IMR-90 (cell line): ENCODE data around the gene RAD51B.

Source experiments
- BHLHE40 ChIP-seq: fragments of 150-350 bp; IDR thresholded peaks from 2 replicates; pipeline ENCODE4 v1.6.1; 2016; ENCODE audit warnings: mild to moderate bottlenecking, low read depth, low read length
- CTCF ChIP-seq: conservative IDR thresholded peaks from 2 replicates; pipeline ENCODE4 v1.5.1; 2012; ENCODE audit warnings: mild to moderate bottlenecking, low read depth, low read length, improper control_type of control experiment
- POLR2A ChIP-seq: IDR thresholded peaks from 2 replicates; pipeline ENCODE4 v1.6.1; 2012; ENCODE audit warnings: mild to moderate bottlenecking, low read depth, low read length
- RFX5 ChIP-seq: IDR thresholded peaks from 2 replicates; pipeline ENCODE4 v1.8.0; 2012; ENCODE audit warnings: low read depth, mild to moderate bottlenecking, low read length, moderate library complexity

DNA sequence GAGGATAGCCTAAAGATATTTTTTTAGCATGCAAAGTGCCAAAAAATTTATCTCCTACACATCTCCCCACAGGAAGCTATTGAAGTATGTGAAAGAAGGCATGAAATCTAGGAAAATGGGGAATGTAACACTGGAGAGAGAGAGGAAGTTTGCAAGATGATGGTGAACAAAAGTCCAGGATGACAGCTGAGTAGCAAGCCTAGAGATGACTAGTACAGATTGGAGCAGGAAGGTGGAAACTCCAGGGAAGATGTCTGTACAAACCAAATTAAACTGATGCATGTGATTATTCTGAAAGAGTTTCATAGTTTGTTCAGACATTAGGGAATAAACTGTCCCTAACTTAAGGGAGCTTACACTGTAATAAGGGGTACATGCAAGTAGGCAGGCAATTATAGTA lies 99.3 kb downstream of the RAD51B start:
- TF ChIP-seq RFX5 (no peak), CTCF (no peak), BHLHE40 (no peak), POLR2A (no peak)
